Retinal pigment epithelial cell (primary cell): Measurements from ENCODE around the gene SPOCK2.
"Not testable (repeated sequence)": the region's sequence is repeated elsewhere in the genome, so short reads cannot be mapped to it uniquely, and the experiment has no call there.

Experiments
- DNase-seq: peaks from one replicate; pipeline ENCODE4 v3.0.0-alpha.2; 2010; ENCODE audit warnings: low read depth
- H3K4me3 ChIP-seq: 2 replicates; pipeline ENCODE4 v1.5.1; 2011; ENCODE audit warnings: mild to moderate bottlenecking, low read length, control low read depth, moderate library complexity
- CTCF ChIP-seq: conservative IDR thresholded peaks from 2 replicates; pipeline ENCODE4 v1.5.1; 2011; ENCODE audit warnings: low read depth, low read length, control low read depth, inconsistent platforms

The SPOCK2 gene

GRCh38 chr10:72087969-72088888 is at the start of gene SPOCK2:
SPOCK2 (minus strand) TSS chr10:72088551; CDS start chr10:72088328, 223 bp downstream.
- H3K4me3 ChIP-seq: peak within 1 kb of the TSS; percentile 38
- no peak for DNase-seq
- no peak for TF ChIP-seq CTCF

- DNase-seq: no peak
- H3K4me3 ChIP-seq: no peak overlapping the region
- TF ChIP-seq CTCF: no peak
Measured at GRCh38 chr10:72137583-72137982, 49.2 kb upstream of the SPOCK2 start.

- H3K4me3 ChIP-seq, DNase-seq: not testable (repeated sequence)
Measured at GRCh38 chr10:72136225-72136624, 47.9 kb upstream of the SPOCK2 start.

- no peak overlapping the region for H3K4me3 ChIP-seq
- TF ChIP-seq CTCF: no peak
- no peak for DNase-seq
Measured at GRCh38 chr10:72134785-72135767, 46.7 kb upstream of the SPOCK2 start.

GRCh38 chr10:72133517-72133916 is 45.2 kb upstream of the SPOCK2 start:
- no peak for TF ChIP-seq CTCF
- H3K4me3 ChIP-seq: no peak overlapping the region
- no peak for DNase-seq

GRCh38 chr10:72132854-72133253 is 44.5 kb upstream of the SPOCK2 start:
- no peak overlapping the region for H3K4me3 ChIP-seq
- DNase-seq: no peak
- no peak for TF ChIP-seq CTCF

GRCh38 chr10:72127571-72127970 is 39.2 kb upstream of the SPOCK2 start:
- no peak for DNase-seq
- TF ChIP-seq CTCF: no peak
- H3K4me3 ChIP-seq: no peak overlapping the region
